HG03469 (cell line): ENCODE measurements around the gene OSMR.

Experiments used
- ATAC-seq: cut with Tn5 transposase; IDR thresholded peaks from one replicate; pipeline ENCODE4 v1.9.1; 2021; ENCODE audit warnings: mild to moderate bottlenecking, moderate library complexity, moderate number of reproducible peaks; ENCODE audit not compliant: unreplicated experiment

OSMR gene

GRCh38 chr5:38923661-38924451, 78.0 kb downstream of the OSMR start:
- ATAC-seq: no peak

- no peak for ATAC-seq
Measured at GRCh38 chr5:38925154-38925925, 79.5 kb downstream of the OSMR start.

GRCh38 chr5:38926121-38926520, 80.3 kb downstream of the OSMR start:
- no peak for ATAC-seq

GRCh38 chr5:38927470-38927869, 81.7 kb downstream of the OSMR start:
- ATAC-seq: no peak

- ATAC-seq: no peak
Measured at GRCh38 chr5:38929838-38930237, 84.0 kb downstream of the OSMR start.

GRCh38 chr5:38931731-38932130, 85.9 kb downstream of the OSMR start:
- ATAC-seq: no peak

GRCh38 chr5:38932854-38933408, 87.1 kb downstream of the OSMR start:
- no peak for ATAC-seq

GRCh38 chr5:38935437-38935836, 89.6 kb downstream of the OSMR start:
- no peak for ATAC-seq

- ATAC-seq: no peak
Measured at GRCh38 chr5:38936269-38936668, 90.5 kb downstream of the OSMR start.

GRCh38 chr5:38938424-38938823, 92.6 kb downstream of the OSMR start:
- ATAC-seq: no peak

- ATAC-seq: no peak
Measured at GRCh38 chr5:38938973-38939372, 93.2 kb downstream of the OSMR start.

GRCh38 chr5:38940230-38940858, 94.5 kb downstream of the OSMR start:
- ATAC-seq: no peak

- ATAC-seq: no peak
Measured at GRCh38 chr5:38941912-38942311, 96.1 kb downstream of the OSMR start.

- ATAC-seq: no peak
Measured at GRCh38 chr5:38944282-38944681, 98.5 kb downstream of the OSMR start.

GRCh38 chr5:38948501-38948900, 102.7 kb downstream of the OSMR start:
- no peak for ATAC-seq

- no peak for ATAC-seq
Measured at GRCh38 chr5:38953426-38954012, 107.7 kb downstream of the OSMR start.

GRCh38 chr5:38961691-38962090, 115.9 kb downstream of the OSMR start:
- ATAC-seq: no peak

GRCh38 chr5:38968665-38969064, 122.9 kb downstream of the OSMR start:
- ATAC-seq: no peak

GRCh38 chr5:38978036-38978435, 132.2 kb downstream of the OSMR start:
- ATAC-seq: no peak

GRCh38 chr5:38979535-38979934, 133.7 kb downstream of the OSMR start:
- ATAC-seq: no peak
